Skin epidermis (tissue), 12 donors: ENCODE measurements around the gene FSCN2.

Experiments used
- H3K27ac ChIP-seq, 21 experiments: fragments of 200-600 bp; sonication (generic) in 11 of 21; one replicate each; pipeline ENCODE4 v1.5.0; 2020; ENCODE audit warnings: mild to moderate bottlenecking in 3 of 21, inconsistent platforms in 2 of 21, moderate library complexity in 2 of 21
- H3K4me3 ChIP-seq, 7 experiments: fragments of 200-600 bp; sonication (generic) in 2 of 7; one replicate each; pipeline ENCODE4 v1.5.0; 2020; ENCODE audit warnings: inconsistent platforms in 2 of 7, mild to moderate bottlenecking in 2 of 7, moderate library complexity in 1 of 7

FSCN2 gene

DNA sequence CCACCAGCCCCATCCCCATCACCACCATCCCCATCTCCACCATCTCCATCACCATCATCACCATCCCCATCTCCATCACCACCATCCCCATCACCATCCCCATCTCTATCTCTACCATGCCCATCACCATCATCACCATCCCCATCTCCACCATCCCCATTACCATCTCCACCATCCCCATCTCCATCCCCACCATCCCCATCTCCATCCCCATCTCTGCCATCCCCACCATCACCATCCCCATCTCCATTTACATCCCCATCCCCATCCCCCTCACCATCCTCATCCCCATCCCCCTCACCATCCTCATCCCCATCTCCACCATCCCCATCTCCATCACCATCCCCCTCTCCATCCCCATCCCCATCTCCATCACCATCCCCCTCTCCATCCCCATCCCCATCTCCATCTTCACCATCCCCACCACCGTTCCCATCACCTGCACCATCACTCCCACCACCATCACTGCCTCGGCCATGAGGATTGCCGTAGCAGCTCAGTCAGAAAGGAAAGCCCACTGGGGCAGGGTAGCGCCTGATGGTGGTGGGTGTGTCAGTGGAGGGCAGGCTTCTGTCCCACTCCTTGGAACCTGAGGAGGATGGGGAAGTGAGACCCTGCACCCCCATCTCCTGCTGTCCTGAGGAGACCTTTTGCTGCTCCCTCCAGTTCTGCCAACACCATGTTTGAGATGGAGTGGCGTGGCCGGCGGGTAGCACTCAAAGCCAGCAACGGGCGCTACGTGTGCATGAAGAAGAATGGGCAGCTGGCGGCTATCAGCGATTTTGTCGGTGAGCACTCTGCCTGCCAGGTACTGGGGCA, 7.5 kb downstream of the FSCN2 start:
- Histone ChIP-seq H3K4me3 (no peak overlapping the region), H3K27ac (no peak overlapping the region)

DNA sequence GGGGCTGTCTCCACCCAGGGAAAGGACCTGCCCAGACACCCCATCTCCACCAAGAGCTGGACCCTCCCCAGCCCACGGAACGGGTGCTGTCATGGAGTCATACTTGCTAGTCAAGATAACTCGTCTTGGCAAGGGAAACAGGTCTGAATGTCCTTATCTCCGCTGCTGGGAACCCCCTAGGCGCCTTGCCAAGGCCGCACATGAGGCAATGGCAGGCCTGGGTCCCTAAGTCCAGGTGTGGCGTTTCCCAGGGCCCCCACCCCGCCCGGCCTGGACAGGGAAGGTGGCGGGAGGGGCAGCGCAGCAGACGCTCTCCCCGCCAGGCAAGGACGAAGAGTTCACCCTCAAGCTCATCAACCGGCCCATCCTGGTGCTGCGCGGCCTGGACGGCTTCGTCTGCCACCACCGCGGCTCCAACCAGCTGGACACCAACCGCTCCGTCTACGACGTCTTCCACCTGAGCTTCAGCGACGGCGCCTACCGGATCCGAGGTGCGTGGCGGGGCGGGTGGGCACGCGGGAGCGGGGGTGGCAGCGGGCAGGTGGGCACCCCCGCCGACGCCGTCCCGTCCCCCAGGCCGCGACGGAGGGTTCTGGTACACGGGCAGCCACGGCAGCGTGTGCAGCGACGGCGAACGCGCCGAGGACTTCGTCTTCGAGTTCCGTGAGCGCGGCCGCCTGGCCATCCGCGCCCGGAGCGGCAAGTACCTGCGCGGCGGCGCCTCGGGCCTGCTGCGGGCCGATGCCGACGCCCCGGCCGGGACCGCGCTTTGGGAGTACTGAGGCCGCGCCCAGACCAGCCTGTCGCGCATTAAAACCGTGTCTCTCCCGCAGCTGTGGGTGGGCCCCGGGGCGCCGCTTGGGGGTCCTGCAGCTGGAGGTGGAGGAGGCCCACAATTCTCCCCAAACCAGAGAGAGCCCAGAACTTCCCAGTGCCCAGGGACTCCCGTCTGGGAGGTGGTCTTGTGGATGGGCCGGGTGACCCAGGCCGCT, 8.4 kb downstream of the FSCN2 start:
- Histone ChIP-seq H3K4me3 (no peak overlapping the region), H3K27ac (no peak overlapping the region)

DNA sequence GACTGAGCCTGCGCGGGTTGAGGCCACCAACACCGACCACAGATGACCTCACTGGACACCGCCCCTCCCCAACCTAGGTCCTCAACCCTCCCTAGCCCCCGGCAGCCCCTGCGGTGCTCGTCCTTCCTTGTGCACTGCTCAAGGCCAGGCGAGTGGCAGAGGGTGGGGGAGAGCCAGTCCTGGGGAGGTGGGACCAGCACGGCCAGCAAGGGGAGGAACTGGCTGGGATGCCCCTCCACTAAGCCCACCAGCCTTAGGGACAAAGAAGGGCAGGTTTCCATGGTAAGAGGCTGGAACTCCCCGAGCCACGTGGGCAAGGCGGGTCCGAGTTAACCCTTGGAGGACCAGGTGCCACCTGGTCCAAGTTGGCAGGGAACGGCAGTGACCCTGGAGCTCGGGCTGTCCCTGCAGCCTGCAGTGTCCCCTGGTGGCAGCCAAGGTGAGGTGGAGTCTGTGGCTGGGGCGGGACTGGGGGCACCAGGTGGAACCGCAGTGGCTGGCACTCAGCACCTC, 9.2 kb downstream of the FSCN2 start:
- Histone ChIP-seq H3K27ac (no peak overlapping the region), H3K4me3 (no peak overlapping the region)

DNA sequence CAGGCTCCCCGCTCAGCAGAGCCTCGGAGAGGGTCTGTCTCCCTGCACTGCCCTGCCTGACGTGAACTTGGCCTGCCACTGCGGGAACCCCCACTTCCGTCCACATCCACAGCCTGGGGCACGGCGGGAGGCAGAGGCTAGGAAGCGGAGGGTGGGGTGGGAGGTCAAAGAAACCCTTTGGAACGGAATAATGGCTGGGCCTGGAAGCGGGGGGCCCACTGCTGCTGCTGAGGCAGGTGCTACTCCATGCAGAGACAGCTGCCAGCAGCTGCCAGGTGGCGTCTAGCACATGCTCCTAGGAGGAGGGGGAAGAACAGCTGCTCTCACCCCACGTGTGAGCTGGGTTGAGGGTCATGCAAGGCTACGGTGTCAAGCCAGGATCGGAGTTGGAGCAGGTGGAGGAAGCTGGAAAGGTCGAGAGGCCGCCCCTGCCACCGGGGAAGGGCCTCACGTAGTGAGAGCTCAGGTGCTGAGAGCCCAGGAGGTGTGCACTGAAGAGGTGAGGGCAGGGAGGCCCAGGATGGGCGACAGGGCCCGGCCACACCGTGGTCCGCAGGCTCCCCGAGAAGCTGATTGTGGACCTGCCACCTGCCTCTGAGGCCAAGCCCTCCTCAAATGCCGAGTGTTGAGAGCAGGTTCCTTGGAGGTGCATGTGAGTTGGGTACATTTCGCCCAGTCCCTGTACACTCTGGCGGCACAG, 9.8 kb downstream of the FSCN2 start:
- Histone ChIP-seq H3K27ac (no peak overlapping the region), H3K4me3 (no peak overlapping the region)

DNA sequence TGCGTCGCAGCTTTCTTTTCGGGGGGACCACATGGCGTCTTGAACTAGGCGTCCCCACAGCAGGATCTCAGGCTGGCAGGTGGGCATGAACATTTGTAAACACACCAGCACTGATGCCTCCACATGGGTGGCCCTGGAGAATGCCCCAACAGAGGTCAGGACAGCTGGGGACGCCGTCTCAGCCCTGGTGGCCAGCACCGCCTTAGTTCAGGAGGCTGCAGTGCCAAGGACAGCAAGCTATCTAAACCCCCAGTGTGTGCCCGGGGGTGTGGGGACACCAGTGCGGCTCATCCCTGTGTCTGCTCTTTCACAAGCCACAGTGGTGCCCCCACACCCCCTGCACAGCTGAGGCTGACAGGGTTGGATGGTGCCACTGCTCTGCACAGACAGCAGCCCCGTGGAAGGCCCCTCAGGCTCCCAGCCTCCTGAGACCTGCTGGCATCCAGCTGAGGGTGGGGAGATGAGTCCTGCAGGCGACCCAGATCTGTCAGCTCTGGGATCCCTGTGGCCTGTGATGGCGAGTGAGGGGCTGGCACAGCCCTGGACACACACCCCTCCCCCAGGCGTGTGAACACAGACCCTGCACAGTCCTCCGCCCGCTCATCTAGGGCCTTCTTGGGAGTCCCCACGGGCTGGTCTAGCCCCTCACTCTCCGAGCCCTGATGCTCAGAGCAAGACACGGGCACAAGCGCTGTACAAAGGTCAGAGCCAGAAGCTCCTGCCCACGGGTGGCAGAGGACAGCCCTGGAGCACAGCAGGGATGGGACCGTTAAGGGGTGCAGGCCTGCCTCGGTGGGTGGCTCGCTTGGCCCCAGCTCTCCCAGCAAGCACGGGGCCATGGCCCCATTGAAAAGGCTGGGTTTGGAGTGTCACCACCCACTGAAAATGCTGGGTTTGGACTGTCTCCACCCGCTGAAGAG, 10.7 kb downstream of the FSCN2 start:
- Histone ChIP-seq H3K27ac (no peak overlapping the region), H3K4me3 (no peak overlapping the region)

DNA sequence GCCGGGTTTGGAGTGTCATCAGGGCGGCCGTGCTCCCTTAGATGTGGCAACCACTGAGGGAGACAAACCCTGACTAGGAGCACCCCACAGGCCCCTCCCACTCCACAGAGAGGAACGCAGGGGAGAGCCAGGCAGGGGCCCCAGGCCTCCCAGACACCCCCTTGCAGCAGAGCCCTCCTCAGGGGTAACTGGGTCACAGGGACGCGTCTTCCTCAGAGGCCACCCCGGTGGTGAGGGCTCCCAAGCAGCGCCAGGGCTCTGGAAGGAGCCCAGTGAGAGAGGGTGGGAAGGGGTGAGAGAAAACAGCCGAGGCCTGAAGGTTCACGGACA, 11.4 kb downstream of the FSCN2 start:
- Histone ChIP-seq H3K4me3 (no peak overlapping the region), H3K27ac (no peak overlapping the region)

DNA sequence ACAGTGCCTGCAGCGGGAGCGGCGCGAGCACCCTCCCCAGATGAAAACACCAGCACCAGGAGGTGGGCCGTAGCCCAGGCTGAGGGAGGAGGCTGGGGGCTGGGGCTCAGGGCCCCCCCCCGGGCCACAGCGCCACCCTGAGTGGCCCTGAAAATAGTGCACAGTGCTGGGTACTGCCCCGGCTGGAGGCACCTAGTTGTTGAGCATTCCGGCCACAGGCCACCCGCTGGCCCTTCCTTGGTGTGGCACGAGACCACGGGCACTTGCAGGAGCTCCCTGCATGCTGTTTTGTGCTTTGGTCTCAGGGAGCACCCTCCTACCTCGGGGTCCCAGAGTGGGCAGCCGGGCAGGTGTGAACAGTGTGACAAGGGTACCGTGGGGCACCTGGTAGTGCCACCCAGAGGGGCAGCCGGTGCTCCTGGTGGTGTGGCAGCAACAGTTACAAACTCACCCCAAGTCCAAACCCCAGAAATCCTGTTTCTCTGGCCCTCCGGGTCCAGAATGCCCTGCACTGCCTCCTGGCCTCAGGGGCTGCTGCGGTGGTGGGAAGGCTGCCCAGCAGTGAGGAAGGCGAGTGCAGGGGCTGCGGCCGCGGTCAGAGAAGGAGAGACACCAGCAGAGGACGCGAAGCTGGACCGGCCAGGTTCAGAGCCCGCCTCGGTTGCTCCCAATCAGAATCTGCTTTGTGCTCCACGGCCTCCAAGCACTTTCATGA, 11.9 kb downstream of the FSCN2 start:
- no peak overlapping the region for H3K4me3 ChIP-seq
- H3K27ac ChIP-seq = no peak overlapping the region

DNA sequence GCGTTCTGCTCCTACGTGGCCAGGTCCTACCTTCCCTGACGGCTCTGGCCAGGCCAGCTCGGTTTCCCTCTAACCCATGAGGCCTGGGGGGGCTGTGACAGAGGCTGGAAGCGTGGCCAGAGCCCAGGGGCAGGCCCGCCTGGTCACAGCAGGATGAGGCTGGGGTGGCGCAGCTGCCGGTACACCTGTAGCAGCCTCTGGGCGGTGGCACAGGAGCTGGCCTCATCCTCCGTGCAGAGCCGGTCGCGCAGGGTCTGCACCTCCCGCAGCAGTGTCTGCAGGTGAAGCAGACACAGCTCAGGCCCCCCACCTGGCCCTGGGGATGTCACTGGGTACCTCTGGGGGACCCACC, 12.5 kb downstream of the FSCN2 start:
- Histone ChIP-seq H3K27ac (no peak overlapping the region), H3K4me3 (no peak overlapping the region)

DNA sequence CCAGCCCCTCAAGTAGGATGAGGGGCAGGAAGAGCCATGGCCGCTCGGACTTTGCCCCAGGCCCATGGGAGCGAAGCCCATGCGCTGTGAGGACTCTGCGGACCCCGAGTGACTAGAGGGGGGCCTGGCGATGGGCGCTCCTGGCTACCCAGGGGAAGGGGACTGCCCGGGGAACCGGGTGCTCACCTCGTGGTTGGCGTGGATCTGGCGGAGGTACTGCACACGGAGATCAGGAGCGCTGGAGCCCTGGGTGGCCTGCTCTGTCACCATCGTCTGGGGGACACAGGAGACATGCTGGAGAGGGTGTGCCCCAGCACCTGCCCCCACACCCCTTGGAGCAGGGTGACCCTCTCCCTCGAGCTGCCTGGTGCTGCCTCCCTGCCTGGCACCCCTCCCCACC, 12.9 kb downstream of the FSCN2 start:
- Histone ChIP-seq H3K4me3 (no peak overlapping the region), H3K27ac (no peak overlapping the region)

DNA sequence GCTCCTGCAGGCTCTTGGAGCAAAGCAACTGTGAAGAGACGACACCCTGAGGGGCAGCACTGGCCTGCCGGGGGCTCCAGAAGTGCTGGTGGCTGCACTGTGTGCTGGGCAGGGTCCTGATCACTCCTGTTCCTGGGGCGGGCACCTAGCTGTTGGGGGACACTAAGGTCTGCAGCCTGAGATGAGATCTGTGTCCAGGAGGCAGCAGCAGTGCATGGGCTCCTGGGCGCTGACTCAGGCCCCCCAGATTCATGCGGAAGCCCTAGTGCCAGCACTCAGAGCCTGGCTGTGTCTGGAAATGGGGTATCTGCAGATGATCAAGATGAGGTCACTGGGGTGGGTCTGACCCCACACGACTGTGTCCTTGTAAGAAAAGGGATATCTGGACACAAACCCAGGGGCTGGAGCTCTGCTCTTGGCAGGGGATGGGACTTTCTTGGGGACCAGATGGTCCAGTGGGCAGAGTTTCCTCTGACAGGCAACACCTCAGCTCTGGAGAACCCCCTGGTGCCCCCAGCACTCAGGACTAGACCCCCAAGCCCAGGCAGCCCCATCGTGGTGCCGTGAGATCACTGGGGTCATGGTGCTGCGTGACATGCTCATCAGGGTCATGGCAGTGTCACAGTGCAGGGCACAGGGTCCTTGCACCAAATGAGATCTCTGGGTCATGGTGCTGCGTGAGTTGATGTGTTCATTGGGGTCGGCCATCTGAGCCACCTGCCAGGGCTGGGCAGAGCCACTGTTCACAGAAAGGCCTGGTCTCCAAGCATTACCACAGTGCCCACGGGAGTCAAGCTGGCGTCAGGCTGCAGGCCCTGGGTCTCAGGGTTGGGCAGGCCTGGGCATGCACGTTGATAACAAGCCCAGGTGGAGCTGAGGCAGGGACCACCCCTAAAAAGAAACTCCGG, 14.5 kb downstream of the FSCN2 start:
- no peak overlapping the region for H3K4me3 ChIP-seq
- H3K27ac ChIP-seq = no peak overlapping the region

DNA sequence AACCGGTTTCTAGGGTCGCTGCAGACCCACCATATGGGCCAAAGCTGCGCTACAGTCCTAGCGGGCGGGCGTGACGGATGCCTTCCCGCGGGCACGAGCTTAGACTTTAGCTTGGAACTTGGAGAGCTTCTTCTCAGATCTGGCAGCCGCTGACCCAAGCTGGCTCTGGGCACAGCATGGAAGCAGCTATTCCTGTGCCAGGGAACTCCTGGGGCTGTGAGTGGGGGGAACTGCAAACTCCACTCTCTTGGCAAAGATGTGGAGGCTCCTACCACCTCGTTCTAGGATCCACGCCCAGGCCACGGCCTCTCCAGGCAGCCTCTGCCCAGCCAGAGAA, 15.1 kb downstream of the FSCN2 start:
- Histone ChIP-seq H3K27ac (no peak overlapping the region), H3K4me3 (no peak overlapping the region)

DNA sequence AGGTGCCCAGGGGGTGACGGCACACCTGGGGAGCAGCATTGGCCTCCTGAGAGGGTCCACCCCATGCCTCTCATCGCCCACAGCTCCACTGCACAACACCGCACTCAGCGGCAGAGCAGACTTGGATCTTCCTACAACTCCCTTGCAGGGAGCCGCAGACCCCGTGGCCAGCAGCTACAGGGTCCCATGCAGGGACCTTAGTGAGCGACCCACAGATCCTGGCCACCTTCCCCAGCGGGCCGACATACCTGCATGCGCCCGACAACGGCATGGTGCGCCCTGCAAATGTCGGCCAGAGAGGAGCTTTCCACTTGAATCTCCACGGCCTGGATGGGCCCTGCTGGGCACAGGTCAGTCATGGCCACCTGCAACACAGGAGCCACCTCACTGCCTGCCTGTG, 15.6 kb downstream of the FSCN2 start:
- no peak overlapping the region for H3K4me3 ChIP-seq
- no peak overlapping the region for H3K27ac ChIP-seq

DNA sequence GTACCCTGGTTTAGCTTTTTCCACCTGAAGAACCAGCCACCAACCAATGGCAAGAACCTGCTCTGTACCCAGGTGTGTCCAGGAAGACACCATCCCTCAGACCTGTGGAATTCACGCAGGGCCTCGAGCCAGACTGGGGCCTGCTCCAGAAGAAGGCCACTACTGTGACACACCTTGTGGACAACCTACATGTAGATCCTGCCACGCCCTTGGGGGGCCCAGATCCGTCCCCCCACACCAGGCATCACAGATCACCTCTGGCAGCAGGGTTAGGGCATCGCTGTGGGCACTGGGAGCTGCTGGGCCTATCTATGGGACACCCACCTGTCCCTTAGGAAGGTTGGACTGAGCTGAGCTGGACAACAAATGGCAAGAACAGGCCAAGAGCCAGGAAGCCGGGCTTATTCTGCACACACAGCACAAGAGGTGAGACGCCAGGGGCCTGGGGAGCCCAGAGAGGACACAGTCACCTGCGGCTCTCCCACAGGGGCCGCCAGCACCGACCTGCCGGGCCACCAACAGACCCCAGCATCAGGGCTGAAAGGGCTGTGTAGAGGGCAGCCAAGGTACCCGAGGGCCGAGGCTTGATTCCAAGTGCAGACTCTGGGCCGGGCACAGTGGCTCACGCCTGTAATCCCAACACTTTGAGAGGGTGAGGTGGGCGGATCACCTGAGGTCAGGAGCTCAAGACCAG, 16.3 kb downstream of the FSCN2 start:
- H3K27ac ChIP-seq = no peak overlapping the region

DNA sequence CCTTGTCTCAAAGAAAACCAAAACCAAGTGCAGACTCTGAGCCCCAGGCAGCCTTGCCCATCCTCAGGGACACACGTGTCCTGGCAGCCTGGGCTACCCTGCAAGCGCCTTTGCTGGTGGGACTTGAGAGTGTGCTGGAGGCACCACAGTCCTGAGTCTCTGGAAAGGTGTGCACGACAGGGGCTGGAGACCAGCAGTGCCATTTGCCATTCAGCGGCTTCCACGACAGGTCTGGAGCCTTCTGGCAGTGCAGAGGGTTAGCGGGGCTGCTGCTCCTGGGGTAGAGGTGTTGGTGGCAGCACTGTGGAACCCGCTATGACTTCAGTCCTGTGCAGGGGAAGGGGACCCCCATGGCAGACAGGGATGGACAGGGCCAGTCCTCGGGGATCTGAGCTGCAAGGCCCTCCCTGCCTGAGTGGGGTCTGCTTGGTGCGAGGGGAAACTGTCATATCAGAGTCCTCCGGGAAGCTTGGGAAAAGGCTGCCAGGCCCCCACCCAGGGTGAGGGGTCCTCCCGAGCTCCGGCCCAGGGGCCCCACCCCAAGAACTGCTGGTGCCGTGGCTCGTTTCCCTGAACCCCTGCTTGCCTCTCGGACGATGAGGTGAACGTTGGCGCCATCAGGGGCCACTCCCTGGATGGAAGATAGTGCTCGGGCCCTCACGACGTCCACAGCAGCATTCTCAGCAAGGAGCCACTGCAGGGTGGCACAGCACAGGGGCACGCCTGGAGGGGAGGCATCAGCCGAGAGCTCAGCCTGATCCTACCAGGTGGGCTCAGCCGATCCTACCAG, 17.2 kb downstream of the FSCN2 start:
- Histone ChIP-seq H3K4me3 (no peak overlapping the region), H3K27ac (no peak overlapping the region)

More for the DNA sequence above, 16.3 kb downstream of the FSCN2 start:
- no peak overlapping the region for H3K4me3 ChIP-seq

DNA sequence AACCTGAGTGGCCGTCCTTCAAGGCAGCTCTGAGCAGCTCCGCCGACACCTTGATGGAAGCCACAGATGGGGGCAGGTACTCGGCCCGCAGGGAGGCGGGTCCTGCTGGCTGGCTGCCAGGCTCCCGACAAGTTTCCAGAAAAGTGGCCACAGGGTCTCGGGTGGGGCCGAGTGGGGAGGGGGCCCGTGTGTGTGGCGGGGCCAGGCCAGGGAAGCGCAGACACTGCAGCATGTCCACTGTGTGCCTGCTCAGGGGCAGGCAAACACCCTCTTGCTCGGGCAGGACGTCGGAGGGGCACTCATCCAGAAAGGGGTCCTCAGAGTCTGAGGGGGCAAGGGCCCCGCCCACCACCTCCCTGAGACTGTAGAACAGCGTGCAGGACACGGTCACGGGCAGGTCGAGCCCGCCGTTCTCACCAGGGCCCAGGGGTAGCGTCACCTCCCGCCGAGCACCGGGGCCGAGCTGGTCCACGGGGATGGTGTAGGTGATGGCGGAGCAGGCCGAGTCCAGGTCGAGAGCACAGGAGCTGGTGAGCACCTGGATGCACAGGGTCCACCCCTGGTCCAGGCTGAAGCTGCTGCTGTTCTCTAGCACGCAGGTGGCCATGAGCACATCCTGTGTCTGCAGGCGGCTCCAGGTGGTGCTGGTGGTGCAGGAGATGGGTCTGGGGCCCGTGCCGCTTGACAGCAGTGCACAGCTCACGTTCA, 18.9 kb downstream of the FSCN2 start:
- no peak overlapping the region for H3K4me3 ChIP-seq

DNA sequence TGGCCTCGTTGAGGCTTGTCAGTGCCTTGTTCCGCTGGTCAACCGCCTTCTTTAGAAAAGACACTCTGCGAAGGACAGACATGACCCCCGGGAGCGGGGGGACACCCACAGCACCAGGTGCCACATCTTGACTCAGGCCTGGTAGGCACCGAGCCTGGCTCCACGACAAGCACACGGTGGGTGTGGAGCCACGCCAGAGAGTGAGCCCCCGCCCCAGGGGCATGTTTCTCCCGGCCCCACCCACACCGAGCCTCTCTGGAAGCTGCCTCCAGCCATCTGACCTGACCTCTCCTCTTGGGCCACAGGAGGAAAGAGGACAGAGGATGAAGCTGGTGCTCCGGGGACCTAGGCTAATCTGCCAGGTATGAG, 19.4 kb downstream of the FSCN2 start:
- no peak overlapping the region for H3K4me3 ChIP-seq
- no peak overlapping the region for H3K27ac ChIP-seq

More for the DNA sequence above, 18.9 kb downstream of the FSCN2 start:
- no peak overlapping the region for H3K27ac ChIP-seq
